ENCODE measurements around the gene ANXA7. TPM values are rescaled to one million over a fixed set of nuclear protein-coding genes. Genes with fewer than 3 reads are reported as not detected.

The ANXA7 gene
- polyA plus RNA-seq, 2 of the 4 experiments (the other 2 are of a cell fraction), result 96.2 to 150 TPM

DNA sequence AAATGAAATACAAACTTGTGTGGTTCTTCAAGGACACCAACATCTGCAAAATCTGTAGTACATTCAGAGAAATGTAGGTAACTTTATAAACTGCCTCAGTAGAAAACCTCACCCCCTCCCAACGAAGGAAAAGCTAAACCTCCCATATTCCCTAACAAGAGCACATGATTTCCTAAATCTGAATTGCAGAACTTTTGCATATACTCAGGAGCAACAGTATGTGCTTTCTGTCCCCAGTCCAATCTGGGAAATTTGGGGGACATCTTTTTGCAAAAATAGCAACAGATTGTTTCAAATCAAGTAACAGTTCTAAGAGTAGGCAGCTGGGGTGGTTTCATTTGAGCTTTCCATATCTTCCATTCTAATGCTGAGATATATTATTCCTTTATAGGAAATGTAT is 35.3 kb upstream of the ANXA7 start:
- H3K4me1 ChIP-seq, result no peaks in the 10 kb centered on the region
- peak; percentile 54 for FAIRE-seq
- ATAC-seq, result no peak
- DNase-seq (ENCODE audit: low read depth in 1 of 2, low spot score in 1 of 2), result no peak
- ChIA-PET POLR2A (no interaction called here), CTCF (no interaction called here)
- no peak overlapping the region for H3K4me2 ChIP-seq
- H3K9me3 ChIP-seq, result no peaks in the 10 kb centered on the region
- H3K4me3 ChIP-seq, result no peak overlapping the region
- no peak overlapping the region for H3K27ac ChIP-seq
- TF ChIP-seq, protein P1, sequence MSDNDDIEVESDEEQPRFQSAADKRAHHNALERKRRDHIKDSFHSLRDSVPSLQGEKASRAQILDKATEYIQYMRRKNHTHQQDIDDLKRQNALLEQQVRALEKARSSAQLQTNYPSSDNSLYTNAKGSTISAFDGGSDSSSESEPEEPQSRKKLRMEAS (IDR thresholded peaks at IDR 0.05), result no peak
- TF ChIP-seq FOSL2 (IDR thresholded peaks at IDR 0.05) (no peak), FOSL2 (CRISPR knock-in tag; IDR thresholded peaks at IDR 0.05) (no peak), ZSCAN20 (CRISPR knock-in tag; IDR thresholded peaks at IDR 0.05) (no peak)
- TF ChIP-seq, protein P2, sequence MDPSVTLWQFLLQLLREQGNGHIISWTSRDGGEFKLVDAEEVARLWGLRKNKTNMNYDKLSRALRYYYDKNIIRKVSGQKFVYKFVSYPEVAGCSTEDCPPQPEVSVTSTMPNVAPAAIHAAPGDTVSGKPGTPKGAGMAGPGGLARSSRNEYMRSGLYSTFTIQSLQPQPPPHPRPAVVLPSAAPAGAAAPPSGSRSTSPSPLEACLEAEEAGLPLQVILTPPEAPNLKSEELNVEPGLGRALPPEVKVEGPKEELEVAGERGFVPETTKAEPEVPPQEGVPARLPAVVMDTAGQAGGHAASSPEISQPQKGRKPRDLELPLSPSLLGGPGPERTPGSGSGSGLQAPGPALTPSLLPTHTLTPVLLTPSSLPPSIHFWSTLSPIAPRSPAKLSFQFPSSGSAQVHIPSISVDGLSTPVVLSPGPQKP (IDR thresholded peaks at IDR 0.05; ENCODE audit: low read depth, low read length), result no peak
- 53% methylated on average over 1 of the region's 1 CpG for WGBS (ENCODE audit: missing lambda C conversion rate)

DNA sequence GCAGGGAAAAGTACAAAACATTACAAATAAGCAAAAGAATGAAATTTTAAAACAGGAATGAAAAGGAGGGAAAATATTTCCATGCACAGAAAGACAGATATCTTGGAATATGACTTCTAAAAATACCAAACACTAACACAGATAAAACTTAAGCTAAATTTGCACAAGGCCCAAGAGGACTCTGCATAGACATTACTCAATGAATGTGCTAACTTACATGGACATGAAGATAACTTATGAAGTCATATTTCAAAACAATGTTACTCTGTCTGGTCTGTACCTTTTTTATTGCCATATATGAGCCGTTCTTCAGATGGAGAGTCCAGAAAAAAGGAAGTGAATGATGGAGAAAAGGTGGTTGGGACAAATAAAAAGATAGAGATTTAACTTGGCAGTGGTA is 34.5 kb upstream of the ANXA7 start:
- no peak overlapping the region for H3K4me3 ChIP-seq
- ChIA-PET POLR2A (no interaction called here), CTCF (interaction anchor here (1.3 kb wide), 1 partner anchor 81 kb away, joined by 3 read pairs; no protein-coding TSS in a partner anchor)
- H3K9me3 ChIP-seq, result no peaks in the 10 kb centered on the region
- no peak for FAIRE-seq
- DNase-seq (ENCODE audit: low read depth in 1 of 2, low spot score in 1 of 2), result no peak
- H3K4me1 ChIP-seq, result no peaks in the 10 kb centered on the region
- no peak overlapping the region for H3K27ac ChIP-seq
- 92% methylated on average over 1 of the region's 1 CpG for WGBS (ENCODE audit: missing lambda C conversion rate)
- no peak overlapping the region for H3K4me2 ChIP-seq
- no peak for ATAC-seq
- TF ChIP-seq RFX5 (IDR thresholded peaks at IDR 0.05) (no peak), RARB (CRISPR knock-in tag; IDR thresholded peaks at IDR 0.05) (no peak), FOSL2 (IDR thresholded peaks at IDR 0.05) (no peak), FOSL2 (CRISPR knock-in tag; IDR thresholded peaks at IDR 0.05) (no peak), PHF8 (IDR thresholded peaks at IDR 0.05; ENCODE audit: borderline replicate concordance, low read depth) (no peak), KDM5A (IDR thresholded peaks at IDR 0.05) (no peak), GATA3 (IDR thresholded peaks at IDR 0.05; ENCODE audit: borderline replicate concordance) (no peak), HEYL (CRISPR knock-in tag; IDR thresholded peaks at IDR 0.05) (no peak), EHF (CRISPR knock-in tag; IDR thresholded peaks at IDR 0.05) (no peak), JUNB (IDR thresholded peaks at IDR 0.05) (no peak), EP300 (IDR thresholded peaks at IDR 0.05) (no peak), KDM1A (IDR thresholded peaks at IDR 0.05; ENCODE audit: low read depth) (no peak), HOXB13 (CRISPR knock-in tag; IDR thresholded peaks at IDR 0.05; ENCODE audit: low read depth) (no peak), ZSCAN20 (CRISPR knock-in tag; IDR thresholded peaks at IDR 0.05) (no peak)
- TF ChIP-seq, protein P3, sequence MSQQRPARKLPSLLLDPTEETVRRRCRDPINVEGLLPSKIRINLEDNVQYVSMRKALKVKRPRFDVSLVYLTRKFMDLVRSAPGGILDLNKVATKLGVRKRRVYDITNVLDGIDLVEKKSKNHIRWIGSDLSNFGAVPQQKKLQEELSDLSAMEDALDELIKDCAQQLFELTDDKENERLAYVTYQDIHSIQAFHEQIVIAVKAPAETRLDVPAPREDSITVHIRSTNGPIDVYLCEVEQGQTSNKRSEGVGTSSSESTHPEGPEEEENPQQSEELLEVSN (IDR thresholded peaks at IDR 0.05; ENCODE audit: borderline replicate concordance, low read depth), result no peak

DNA sequence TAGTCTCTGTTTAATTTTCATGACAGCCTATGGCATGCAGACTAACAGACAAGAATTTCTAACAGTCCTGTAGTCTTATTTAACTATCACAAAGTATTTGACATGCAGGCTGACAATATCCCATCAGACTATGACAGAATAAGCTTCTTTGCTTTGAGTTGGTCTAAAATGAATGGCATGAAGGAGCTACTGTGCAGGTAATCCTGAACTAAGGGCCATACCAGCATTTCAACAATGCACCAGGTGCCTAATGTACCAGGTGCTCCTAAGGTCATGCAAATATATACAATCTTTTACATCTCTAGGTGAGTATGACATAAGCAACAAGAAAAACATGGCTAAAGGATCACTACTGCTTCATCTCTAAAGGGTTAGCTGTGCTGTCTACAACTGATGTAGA is 33.1 kb upstream of the ANXA7 start:
- Histone ChIP-seq H3K9me3 (no peaks in the 10 kb centered on the region), H3K27ac (no peak overlapping the region), H3K4me3 (no peak overlapping the region), H3K4me2 (no peak overlapping the region), H3K4me1 (no peaks in the 10 kb centered on the region)
- TF ChIP-seq NFE2L2 (conservative IDR thresholded peaks at IDR 0.05; ENCODE audit: low read length) (no peak), NPAS2 (CRISPR knock-in tag; IDR thresholded peaks at IDR 0.05; ENCODE audit: borderline replicate concordance) (no peak), MYC (IDR thresholded peaks at IDR 0.05; ENCODE audit: borderline replicate concordance, low read length) (no peak), CBX8 (IDR thresholded peaks at IDR 0.05) (no peak), HOXB13 (CRISPR knock-in tag; IDR thresholded peaks at IDR 0.05; ENCODE audit: low read depth) (no peak)
- CTCF ChIA-PET, result interaction anchor here (1.3 kb wide), 1 partner anchor 82 kb away, joined by 3 read pairs; no protein-coding TSS in a partner anchor
- ATAC-seq (no peak), FAIRE-seq (no peak), DNase-seq (ENCODE audit: low read depth in 1 of 2, low spot score in 1 of 2) (no peak)
- POLR2A ChIA-PET, result no interaction called here

DNA sequence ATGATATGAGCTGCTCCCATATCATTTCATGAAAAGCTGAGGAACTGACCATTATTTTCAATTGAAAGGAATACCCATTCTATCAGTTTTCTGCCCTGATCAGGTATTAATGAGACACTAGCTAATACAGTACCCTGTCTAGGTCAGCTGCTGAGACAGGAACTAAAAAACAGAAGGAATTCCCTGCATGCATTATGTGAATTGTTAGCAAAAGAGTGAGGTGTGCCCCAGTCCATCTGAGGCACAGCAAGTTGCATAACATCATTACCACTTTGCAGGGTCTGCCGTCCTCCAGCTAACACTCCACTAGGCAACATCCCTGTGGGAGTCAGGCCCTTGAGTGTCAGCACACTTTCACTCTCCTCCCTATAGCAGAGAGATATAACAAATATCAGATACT is 30.6 kb upstream of the ANXA7 start:
- WGBS (ENCODE audit: missing lambda C conversion rate), result 83% methylated on average over 1 of the region's 1 CpG
- H3K4me2 ChIP-seq, result no peak overlapping the region
- no peak overlapping the region for H3K4me3 ChIP-seq
- ChIA-PET POLR2A (no interaction called here), CTCF (interaction anchor here (1.3 kb wide), 1 partner anchor 85 kb away, joined by 4 read pairs; no protein-coding TSS in a partner anchor)
- no peak for ATAC-seq
- TF ChIP-seq FOSB (CRISPR knock-in tag; IDR thresholded peaks at IDR 0.05) (no peak), ZSCAN20 (CRISPR knock-in tag; IDR thresholded peaks at IDR 0.05) (no peak), HOXB5 (CRISPR knock-in tag; IDR thresholded peaks at IDR 0.05) (no peak), EHMT2 (IDR thresholded peaks at IDR 0.05; ENCODE audit: low read depth) (no peak), CBX2 (IDR thresholded peaks at IDR 0.05; ENCODE audit: borderline replicate concordance, low read depth) (no peak), NFE2L2 (conservative IDR thresholded peaks at IDR 0.05; ENCODE audit: low read length) (no peak)
- TF ChIP-seq, protein P4, sequence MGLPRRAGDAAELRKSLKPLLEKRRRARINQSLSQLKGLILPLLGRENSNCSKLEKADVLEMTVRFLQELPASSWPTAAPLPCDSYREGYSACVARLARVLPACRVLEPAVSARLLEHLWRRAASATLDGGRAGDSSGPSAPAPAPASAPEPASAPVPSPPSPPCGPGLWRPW (IDR thresholded peaks at IDR 0.05), result no peak
- no peak for FAIRE-seq
- DNase-seq (ENCODE audit: low read depth in 1 of 2, low spot score in 1 of 2), result no peak
- no peak overlapping the region for H3K27ac ChIP-seq
- H3K4me1 ChIP-seq, result 0 out of 3 replicates have a peak, but pooled peaks cover under 1% of the 10 kb centered on the region
- no peaks in the 10 kb centered on the region for H3K9me3 ChIP-seq

Measured in A549 (cell line).